Pons (tissue), 1 donor: ENCODE results near the gene TMEM120A.

ENCODE experiments used
- DNase-seq: peaks from one replicate; pipeline ENCODE4 v3.0.0-alpha.2; 2016; ENCODE audit warnings: low spot score

TMEM120A gene

DNA sequence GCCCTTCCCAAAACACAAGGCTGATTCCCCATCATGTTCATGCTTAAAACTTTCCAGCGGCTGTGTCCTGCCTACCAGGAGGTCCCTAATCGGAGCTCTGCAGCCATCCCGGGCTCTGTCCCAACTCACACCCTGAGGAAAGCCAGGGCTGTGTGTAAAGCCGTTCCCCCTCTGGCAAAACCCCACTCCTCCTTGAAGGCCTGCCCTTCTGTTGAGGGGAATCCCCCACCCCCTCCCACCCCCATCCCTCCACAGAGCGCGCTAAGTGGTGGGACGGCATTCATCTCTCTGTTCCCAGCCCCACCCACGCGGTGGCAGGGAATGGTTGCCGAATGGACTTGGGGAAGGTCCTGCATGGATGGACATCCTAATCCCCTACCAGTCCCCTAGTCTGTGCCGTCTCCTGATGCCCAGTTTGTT is 667 bp upstream of the TMEM120A start:
- DNase-seq = no peak

DNA sequence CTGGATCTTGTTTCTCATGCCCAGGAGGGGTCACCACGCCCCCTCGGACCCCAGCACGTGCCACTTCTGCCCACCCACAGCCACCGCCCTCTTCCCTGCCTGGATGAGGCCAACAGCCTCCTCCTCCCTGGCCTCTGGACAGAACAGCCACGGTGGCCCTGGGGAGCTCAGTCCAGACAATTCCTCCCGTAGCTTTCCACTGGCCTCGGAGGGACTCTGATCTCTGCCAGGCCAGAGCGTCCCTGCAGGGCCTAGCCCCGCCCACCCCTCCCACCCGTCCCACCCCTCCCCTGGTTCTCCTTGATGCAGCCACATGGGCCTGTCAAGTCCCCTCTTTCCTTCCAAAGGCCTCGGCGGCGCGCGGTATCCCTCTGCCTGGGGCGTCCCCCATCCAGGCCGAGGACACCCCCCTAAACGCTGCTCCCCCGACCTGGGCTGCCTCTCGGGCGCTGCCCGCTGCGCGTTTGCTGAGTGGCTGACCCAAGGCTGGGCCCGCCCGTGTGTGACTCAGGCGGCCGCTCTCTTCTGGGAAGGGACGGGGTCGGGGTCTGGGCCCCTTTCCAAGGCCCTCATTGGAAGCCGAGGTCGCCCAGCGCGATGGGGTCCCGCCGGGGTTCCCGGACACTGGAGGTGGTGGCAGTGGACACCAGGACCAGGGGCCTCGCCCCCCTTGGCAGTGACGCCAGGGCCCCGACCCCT is 557 bp downstream of the TMEM120A start:
- peak; percentile 51 for DNase-seq

DNA sequence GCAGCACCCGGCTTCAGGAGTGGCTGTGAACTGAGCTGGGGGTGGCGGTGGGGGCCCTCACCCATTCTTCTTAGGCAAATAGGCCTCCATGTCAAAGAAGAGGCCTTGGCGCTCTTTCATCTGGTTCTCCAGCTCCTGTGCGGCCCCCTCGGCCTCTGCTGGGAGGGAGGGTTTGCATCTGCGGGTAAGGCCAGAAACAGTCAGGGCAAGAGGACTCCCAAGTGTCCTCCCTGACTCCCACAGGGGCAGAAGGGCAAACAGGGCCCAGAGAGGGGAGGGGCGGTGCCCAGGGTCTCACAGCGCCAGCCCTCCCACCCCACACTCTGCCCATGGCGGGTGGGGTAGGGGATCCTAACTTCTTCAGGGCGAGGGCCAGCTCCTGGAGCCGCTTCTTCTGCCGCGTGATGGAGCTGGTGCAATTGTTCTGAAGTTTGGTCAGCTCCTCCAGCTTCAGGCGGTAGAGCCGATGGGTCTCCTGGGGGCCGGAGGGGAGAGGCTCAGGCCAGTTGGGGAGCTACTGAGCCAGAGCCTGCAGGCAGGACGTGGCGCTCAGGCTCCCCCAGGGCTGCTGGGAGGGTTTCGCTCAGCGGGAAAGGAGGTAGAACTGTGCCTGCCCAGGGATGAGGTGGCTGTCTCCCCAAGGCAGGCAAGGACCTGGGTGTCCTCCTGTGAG is 2.2 kb downstream of the TMEM120A start:
- DNase-seq = no peak

DNA sequence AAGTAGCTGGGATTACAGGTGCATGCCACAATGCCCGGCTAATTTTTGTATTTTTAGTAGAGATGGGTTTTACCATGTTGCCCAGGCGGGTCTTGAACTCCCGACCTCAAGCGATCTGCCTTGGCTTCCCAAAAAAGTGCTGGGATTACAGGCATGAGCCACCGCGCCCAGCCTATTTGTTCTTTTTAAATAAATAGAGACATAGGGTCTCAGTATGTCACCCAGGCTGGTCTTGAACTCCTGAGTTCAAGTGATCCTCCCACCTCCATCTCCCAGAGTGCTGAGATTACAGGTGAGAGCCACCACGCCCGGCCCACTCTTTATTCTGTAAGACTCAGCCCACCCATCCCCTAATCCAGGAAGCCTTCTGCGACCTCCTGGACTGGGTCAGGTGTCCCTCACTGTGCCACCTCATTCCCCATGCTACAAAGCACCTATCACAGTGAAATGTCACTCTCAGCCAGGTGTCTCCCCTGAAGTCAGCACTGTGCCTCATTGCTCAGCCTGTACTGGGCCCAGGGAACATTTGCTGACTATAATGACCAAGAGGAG is 2.8 kb downstream of the TMEM120A start:
- DNase-seq = no peak

DNA sequence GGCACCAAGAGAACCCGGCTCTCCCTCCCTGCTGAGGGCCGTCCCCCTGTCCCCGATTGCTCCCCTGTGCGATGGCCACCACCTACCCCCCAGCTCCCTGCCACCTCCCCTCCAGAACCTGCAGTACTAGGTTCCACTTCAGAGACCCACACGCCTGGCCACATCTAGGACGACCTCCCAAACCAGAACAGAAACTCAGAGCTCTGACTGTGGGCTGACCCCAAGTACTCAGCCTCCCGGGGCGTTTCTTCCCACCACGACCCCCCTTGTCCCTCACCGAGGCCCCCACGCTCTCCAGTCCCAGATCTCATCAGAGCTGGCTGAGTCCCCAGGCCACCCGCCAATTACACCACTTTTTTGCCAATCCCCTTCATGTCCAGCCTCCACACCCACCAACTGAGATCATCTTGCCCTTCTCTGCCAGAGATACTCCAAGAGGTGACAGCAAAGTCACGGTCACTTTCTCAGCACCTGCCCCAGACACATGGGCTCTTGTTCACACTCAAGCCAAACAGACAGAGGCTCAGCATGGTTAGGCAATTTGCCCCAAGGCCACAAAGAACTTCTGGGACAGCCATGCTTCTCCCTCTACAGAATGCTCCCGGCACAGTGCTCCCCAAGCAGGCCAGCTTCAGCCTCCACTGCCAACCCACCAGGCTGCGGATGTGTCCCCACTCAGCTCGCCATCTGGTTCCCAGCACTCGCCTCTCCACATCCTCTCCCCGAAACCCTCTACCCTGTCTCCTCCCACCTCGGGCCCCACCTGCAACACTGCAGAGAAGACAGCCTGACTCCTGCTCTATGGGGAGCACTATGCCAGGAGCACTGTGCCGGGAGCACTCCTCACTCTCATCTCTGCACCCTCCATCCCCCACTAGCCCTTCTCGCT is 4.7 kb downstream of the TMEM120A start:
- DNase-seq = no peak

DNA sequence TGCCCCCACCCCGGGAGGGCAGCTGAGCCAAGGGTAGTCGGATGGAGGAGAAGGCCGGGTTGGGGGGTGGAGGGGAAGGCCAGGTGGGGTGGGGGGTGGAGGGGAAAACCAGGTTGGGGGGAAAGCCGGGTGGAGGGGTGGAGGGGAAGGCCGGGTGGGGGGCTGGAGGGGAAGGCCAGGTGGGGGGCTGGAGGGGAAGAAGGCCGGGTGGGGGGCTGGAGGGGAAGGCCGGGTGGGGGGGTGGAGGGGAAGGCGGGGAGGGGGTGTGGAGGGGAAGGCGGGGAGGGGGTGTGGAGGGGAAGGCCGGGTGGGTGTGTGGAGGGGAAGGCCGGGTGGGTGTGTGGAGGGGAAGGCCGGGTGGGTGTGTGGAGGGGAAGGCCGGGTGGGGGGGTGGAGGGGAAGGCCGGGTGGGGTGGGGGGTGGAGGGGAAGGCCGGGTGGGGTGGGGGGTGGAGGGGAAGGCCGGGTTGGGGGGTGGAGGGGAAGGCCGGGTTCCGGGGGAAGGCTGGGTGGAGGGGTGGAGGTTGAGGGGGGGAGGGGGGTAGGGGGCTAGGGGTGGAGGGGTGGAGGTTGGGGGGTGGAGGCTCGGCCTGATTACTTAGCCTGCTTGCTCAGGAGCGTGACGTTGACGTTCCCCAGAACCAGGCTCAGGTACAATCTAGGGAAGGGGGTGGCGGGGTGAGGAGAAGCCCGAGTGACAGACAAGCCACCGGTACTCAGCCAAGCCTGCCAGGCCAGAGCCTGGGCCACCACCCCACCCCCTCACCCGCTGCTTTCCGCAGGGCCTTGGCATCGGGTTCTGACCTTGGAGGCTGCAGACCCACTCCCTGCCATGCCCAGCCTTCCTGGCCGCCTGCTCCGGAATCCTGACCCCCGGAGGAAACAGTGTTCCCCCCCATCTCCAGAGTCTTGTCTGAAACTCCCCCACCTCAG is 5.6 kb downstream of the TMEM120A start:
- no peak for DNase-seq

DNA sequence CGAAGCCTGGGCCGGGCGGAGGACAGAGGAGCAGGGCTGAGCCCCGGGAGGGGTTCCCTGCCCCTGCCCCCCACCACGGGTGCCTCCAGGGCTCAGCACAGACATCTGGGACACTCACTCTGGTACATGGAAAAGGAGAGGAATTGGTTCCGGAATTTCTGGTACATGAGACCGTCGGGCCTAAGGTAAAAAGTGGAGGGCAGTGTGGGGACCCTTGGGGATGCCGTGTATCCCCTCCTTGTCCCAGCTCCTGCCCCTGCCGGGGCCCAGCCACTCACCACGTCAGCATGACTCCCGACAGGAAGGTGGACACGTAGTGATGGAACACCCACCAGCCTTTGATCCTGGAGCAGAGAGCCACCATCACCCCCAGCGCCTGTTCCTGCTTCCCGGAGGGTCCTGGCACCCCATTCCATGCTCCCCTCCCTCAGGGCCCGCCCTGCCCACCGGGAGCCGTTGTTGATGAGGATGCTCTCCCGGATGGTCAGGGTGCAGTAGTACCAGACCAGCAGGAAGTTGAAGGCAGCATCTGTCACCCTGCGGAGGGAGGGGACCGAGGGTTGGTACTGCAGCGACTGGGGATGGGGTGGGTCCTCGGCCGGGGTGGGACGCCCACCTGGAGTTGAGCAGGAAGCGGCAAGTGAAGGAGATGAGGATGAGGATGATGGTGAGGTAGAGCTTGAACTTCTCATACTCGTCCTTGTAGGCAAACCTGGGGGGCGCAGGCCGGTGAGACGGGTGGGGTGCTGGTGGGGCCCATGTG is 6.4 kb downstream of the TMEM120A start:
- no peak for DNase-seq

DNA sequence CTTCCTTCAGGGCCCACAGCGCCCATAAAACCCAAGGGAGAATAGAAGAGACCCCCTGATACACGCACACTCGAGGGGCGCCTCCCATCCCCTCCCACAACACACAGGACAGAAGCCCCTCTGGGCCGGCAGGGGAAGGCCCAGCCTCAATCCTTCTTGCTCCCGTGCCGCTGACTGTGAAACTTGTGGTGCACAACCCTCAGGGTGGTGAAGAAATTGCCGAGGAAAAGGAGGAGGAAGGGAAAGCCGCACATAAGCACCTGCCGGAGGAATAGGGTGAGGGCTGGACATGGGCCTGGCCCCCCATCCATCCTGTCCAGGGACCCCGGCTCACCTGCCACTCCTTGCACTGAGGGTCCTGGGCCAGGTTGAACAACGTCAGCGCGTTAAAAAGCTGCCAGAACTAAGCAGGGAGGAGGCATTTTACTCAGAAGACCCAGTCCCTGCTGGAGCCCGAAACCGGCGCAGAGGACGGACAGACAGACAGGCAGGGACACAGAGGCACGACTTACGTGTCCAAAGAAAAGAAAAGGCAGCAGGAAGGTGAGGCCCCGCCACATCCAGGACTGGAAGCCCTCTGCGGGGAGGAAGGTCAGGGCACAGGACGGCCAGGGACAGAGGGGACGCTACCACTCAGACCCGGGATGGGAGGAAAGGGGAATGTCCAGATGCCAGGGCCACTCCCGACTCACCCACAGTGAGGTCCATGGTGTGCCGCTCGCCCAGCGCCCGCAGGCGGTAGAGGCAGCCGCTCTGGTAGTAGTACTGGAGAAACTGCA is 7.2 kb downstream of the TMEM120A start:
- DNase-seq = no peak

DNA sequence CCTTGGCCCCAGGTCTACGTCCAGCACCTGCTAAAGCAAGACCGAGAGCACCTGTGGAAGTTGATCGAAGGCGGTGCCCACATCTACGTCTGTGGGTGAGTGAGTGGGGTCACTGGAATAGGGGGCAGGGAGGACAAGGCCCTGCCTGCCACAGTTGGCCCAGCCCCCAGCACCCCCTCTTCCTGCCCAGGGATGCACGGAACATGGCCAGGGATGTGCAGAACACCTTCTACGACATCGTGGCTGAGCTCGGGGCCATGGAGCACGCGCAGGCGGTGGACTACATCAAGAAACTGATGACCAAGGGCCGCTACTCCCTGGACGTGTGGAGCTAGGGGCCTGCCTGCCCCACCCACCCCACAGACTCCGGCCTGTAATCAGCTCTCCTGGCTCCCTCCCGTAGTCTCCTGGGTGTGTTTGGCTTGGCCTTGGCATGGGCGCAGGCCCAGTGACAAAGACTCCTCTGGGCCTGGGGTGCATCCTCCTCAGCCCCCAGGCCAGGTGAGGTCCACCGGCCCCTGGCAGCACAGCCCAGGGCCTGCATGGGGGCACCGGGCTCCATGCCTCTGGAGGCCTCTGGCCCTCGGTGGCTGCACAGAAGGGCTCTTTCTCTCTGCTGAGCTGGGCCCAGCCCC is 8.1 kb downstream of the TMEM120A start:
- no peak for DNase-seq

DNA sequence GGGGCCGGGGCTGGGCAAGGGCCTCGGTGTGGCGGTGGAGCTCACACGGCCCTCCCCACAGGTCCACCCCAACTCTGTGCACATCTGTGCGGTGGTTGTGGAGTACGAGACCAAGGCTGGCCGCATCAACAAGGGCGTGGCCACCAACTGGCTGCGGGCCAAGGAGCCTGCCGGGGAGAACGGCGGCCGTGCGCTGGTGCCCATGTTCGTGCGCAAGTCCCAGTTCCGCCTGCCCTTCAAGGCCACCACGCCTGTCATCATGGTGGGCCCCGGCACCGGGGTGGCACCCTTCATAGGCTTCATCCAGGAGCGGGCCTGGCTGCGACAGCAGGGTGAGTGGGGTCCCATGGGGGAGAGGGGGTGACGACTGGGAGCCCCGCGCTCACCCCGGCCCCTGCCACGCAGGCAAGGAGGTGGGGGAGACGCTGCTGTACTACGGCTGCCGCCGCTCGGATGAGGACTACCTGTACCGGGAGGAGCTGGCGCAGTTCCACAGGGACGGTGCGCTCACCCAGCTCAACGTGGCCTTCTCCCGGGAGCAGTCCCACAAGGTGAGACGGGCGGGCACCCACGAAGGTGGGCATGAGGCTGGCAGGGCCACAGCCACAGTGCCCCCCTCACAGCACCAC is 8.8 kb downstream of the TMEM120A start:
- DNase-seq = no peak

DNA sequence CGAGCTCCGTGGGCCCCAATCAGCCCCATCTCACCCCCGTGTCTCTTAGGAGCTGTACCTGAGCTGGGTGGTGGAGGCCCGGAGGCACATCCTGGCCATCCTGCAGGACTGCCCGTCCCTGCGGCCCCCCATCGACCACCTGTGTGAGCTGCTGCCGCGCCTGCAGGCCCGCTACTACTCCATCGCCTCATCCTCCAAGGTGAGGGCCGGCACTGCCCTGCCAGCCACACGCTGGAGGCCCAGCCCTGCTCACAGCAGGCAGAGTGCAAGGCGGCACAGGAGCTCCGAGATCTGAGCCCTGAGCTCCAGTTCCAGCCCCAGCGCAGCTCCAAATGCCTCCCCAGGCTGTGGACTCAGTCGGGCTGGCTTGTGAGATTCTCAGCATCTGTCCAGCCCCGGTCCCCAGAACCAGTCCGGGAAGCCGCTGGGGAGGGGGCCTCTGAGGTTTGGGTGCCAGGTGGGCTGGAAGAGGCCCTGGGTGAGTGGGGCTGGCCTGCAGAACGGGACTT is 9.3 kb downstream of the TMEM120A start:
- DNase-seq = no peak

DNA sequence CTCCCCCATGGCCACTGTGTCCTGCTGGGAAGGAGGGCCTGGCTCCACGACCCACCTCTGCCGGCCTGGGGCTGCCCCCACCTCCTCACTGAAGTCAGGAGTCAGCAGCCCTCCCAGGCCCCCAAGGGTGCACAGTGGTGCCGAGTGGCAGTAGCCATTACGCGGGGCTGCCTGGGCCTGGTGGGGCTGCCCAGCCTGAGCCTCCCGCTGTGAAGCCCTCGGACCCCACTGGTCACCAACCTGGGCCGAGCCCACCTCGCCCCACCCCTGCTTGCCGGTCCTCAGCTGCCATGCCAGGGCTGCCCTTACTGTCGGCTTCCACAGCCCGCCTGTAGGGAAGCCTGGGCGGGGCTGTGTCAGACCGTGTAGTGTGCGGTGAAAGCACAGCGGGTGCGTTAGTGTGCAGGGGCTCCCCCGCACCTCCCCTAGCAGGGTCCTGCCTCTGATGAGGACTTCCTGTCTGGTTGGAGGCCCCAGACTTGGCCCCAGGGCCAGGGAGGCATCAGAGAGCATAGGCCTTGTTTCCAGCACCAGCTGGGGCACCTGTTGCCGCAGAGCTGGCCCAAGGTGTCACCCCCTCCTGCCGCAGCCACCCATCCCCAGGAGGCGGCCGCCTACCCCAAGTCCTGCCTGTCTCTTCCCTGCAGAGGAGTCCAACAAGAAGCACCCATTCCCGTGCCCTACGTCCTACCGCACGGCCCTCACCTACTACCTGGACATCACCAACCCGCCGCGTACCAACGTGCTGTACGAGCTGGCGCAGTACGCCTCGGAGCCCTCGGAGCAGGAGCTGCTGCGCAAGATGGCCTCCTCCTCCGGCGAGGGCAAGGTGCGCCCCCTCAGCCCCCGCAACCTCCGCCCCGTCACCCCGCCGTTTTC is 10.0 kb downstream of the TMEM120A start:
- DNase-seq = no peak

DNA sequence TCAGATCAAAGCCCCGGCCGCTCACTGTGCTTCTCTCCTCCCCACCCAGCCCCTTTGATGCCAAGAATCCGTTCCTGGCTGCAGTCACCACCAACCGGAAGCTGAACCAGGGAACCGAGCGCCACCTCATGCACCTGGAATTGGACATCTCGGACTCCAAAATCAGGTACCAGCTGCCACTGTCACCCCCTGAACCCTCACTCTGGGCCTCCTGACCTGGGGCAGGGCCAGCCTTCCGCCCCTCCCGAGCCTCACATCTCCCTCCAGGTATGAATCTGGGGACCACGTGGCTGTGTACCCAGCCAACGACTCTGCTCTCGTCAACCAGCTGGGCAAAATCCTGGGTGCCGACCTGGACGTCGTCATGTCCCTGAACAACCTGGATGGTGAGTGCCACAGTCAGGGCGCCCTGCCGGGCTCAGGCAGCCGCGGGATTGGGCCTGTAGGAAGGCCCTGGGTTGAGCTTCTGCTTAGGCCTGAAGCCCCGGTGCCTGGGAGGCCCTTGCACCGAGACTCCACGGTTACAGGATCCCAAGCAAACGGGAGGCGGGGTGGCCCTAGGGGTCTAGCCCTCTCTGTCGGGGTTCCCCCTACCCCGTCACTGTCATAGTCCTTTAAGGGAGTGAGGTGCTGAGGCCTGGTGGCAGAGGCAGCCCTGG is 10.8 kb downstream of the TMEM120A start:
- DNase-seq = no peak

DNA sequence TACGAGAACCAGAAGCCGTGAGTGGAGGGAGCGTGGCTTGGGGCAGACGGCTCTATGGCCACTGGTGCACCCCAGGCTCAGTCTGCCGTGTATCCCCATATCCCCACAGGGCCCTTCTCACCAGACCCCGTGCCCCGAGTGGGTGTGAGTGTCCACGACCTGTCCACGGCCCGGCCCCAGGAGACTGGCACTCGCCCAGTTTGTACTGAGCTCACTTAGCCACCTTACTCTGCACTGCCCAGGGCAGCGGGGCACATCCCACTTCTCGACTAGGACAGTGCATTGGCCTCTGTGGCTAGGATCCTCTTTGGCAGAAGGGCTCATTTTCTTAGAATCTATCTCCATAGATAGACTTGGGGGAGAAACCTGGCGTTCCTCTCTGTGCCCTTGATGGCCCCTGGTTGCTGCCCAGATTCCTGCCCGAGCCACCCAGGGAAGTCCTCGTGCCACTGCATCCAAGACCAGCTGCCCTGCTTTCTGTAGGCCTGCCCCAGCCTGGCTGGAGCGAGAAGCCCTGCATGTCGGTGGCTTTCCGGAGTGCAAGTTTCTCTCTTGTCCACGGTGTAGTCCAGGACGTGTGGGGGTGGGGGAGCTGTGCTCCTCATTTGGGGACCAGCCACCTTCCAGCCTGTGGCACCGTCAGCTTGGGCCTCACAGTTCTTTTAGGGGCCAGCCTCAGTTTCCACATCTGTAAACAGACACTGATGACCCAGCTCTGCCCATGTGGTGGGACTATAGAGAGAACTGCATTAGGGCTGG is 11.9 kb downstream of the TMEM120A start:
- no peak for DNase-seq

DNA sequence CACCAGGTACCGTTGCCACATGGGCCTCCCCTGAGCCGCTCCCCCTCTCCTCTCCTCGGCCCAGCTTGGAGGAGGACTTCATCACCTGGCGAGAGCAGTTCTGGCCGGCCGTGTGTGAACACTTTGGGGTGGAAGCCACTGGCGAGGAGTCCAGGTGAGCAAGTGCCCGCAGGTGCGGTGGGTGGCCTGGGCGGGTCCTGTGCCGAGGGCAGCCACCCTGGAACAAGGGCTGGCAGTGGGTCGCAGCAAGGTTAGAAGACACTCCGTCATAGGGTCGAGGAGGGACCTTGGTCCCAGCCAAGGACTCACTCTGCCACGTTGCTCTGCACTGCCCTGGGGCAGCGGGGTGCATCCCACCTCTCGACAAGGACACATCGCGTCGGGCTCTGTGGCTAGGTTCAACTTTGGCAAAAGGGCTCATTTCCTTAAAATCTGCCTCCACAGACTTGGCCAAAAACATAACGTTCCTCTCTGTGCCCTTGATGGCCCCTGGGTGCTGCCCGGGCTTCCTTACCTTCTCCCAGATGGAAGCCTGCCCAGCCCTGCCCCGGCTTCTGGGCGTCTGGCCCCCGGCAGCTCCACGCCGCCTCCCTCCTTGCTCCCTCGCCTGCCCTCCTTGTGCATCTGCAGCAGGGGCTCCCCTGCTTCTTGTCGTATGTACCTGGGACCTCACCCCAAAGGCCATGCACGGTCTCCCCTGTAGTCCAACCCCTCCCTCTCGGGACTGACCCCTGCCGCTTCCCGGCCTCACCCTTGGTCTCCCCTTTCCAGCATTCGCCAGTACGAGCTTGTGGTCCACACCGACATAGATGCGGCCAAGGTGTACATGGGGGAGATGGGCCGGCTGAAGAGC is 12.7 kb downstream of the TMEM120A start:
- no peak for DNase-seq

DNA sequence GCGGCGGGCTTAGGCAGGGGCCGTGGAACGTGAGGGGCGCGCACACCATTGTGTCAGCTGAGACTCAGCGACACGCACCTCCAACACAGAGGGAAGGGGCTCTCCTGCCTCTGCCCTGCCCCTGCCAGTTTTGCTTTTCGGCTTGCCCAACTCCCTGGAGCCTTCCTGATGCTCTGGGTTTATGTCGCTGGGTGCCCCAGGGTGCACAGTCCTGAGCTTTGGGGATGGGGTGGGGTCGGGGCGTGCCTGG is 13.3 kb downstream of the TMEM120A start:
- DNase-seq = no peak
